Activated CD4-positive, alpha-beta T cell treated with anti-CD3 and anti-CD28 coated beads, Interleukin-2, amount 50 U/mL, for 1 hour (primary cell): Measurements from ENCODE around the gene ST6GALNAC3.

Experiments used
- DNase-seq: peaks from one replicate; pipeline ENCODE4 v3.0.0-alpha.2; 2020

Gene ST6GALNAC3

GRCh38 chr1:76254104-76255030 is 179.8 kb downstream of the ST6GALNAC3 start:
- DNase-seq: no peak

- DNase-seq: no peak
Observed at GRCh38 chr1:76256289-76257223, 182.0 kb downstream of the ST6GALNAC3 start.

DNA sequence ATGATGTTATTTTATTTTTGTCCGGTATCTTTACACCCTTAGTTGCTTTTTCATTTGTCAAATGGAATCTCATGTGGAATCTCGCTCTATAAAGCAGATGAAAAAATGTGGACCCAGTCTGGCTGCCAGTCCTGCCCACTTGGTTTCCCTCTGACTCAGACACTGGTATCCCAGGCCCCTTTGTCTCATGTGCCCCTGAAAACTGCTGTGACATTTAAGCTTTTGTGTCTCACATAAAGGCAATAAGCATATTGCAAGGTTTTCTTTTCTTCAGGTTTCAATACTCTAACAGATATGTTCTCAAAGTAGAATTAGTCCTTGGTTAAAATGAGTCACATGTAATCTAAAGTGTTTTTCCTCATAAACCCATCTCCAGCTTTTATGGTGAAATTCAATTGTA is 183.3 kb downstream of the ST6GALNAC3 start:
- no peak for DNase-seq

DNA sequence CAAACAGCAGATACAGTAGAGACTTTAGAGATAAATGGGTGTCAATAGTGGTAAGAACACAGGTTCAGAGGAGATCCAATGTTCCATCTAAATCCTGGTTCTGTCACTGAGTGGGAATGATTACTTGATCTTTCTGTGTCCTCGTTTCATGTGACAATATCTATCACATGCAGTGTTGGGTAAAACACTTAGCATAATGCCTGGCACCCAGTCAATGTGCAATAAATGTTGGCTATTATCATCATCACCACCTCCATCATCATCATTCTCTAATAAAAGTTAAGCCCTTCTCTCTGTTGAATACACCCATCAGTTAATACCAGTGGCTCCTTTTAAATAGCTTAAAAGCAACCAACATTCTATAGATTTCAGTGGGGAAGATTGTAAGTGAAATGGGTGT is 184.7 kb downstream of the ST6GALNAC3 start:
- DNase-seq: no peak

DNA sequence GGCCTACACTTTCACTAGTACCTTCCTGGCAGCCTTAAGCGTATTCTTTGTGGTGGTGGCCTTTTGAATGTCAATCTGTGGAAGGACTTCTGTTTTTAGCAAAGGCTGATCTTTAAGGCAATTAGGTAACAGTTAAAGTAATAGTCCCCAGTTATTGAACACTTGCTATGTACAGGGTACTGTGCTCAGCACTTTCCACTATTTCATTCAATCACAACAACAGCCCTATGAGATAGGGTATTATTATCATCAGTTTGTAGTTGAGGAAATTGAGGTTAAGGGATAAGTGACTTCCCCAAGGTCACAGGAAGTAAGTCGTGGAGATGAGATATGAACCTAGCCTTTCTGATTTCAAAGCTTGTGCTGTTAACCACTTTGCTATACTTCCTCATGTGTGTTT is 185.7 kb downstream of the ST6GALNAC3 start:
- no peak for DNase-seq

DNA sequence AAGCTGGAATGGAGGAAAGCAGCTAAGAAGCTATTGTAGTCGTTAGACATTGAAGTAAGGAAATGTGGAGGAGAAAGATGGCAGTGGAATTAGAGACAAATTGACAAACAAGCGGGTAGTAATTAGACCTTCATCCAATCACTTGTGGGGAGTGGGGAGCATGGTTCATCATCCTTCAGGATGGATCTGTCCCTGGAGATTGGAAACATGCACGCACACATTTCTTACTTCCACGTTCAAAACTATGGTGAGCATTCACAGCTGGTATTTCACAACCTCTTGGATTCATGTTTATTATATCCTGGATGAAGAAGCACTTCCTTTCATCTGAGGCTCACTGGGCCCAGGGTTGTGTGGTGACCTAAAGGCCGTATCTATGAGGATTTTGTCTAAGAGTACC is 188.1 kb downstream of the ST6GALNAC3 start:
- DNase-seq: no peak

- DNase-seq: no peak
Observed at GRCh38 chr1:76264642-76265041, 190.1 kb downstream of the ST6GALNAC3 start.

GRCh38 chr1:76266762-76267161 is 192.2 kb downstream of the ST6GALNAC3 start:
- DNase-seq: no peak

DNA sequence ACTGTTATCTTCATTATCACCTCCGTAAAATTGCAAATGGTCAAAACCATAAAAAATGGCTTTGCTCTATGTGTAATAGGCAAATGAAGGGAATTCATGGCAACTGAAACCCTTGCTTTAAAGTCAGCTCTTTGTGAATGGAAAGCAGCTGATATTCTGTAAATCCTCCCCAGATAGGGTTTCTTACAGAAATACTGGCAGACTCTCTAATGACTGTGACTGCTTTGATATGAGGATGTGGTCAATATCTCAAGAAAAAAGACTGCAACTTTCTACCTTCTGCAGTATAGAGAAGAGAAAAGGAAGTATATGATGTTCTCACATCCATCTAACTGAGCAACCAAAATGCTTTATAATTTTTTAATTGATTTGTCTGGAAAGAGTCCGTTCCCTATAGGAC is 193.1 kb downstream of the ST6GALNAC3 start:
- no peak for DNase-seq

- DNase-seq: no peak
Observed at GRCh38 chr1:76268341-76268740, 193.8 kb downstream of the ST6GALNAC3 start.

GRCh38 chr1:76269155-76269554 is 194.6 kb downstream of the ST6GALNAC3 start:
- no peak for DNase-seq

GRCh38 chr1:76274302-76274701 is 199.8 kb downstream of the ST6GALNAC3 start:
- no peak for DNase-seq

DNA sequence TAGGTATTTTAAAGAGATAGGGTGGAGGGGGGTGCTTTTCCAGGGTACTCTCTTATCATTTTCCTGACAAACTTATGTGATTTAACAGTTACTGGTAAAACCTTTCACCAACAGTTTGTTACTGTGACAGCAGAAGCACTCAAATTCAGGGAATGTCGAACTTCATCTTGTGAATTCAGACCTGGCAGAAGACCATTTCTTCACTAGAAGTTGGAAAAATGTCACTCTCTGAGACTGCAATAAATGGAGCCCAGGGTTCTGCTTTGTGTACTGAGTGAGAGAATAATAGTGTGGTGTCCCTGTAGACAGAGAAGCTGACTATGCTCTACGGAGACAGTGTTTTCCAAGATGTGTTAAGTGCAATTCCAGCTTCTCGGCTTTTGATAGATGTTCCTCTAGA is 200.2 kb downstream of the ST6GALNAC3 start:
- DNase-seq: no peak

- no peak for DNase-seq
Observed at GRCh38 chr1:76278711-76279100, 204.2 kb downstream of the ST6GALNAC3 start.

- no peak for DNase-seq
Observed at GRCh38 chr1:76279101-76279748, 204.7 kb downstream of the ST6GALNAC3 start.

- no peak for DNase-seq
Observed at GRCh38 chr1:76281306-76281705, 206.8 kb downstream of the ST6GALNAC3 start.

GRCh38 chr1:76284842-76285241 is 210.3 kb downstream of the ST6GALNAC3 start:
- no peak for DNase-seq

GRCh38 chr1:76285578-76286135 is 211.1 kb downstream of the ST6GALNAC3 start:
- DNase-seq: no peak

GRCh38 chr1:76287917-76288316 is 213.4 kb downstream of the ST6GALNAC3 start:
- DNase-seq: no peak

- no peak for DNase-seq
Observed at GRCh38 chr1:76288758-76289483, 214.4 kb downstream of the ST6GALNAC3 start.

DNA sequence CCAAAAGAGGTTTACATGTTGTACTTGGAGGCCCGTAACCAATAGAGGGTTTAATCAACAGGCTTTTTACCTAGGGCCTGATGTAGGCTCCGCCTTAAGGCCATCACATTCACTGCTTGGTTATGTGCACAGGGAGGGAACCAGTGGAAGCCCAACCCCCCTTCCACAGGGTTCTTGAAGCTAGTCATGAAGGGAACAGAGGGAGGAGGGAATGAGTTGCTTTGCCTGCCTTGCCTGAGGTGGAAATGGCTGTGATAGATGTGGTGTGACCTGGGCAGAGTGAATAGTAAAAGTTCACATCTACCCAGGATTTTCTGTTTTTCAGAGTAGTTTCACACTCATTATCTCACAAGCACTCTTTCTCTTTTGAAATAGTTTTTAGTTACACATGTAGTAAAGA is 215.1 kb downstream of the ST6GALNAC3 start:
- no peak for DNase-seq

- no peak for DNase-seq
Observed at GRCh38 chr1:76290271-76290670, 215.7 kb downstream of the ST6GALNAC3 start.
